Measurements from ENCODE around the gene DICER1.

DICER1 gene

DNA sequence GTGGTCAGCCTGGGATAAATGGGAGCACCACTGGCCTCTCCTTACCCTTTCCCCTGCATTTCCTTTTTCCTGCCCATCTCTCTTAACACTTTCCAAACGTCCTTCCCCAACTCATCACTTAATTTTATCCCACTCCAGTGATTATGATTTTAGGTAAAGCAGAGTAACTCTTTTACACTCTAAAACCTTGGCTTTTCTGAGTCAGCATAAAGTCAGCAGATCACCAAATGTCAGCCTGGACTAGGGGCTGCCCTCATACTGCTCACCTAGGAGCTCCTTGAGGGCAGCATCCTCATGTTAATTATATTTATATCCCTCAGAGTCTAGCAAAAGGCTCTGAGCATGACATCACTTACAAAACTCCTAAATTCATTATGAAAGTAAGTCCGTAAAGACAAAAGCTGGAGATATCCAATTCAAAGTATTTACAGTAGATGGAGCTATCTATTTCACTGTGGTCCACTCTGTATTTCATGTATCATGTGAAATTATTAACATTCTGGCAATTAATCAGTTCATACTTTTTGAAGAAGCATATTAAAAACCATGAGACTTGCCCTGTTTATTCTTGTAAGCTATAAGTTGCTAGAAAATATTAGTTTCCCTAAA, 17.0 kb upstream of the DICER1 start:
- TF ChIP-seq CTCF (conservative IDR thresholded peaks at IDR 0.05), result peak; percentile 76

GRCh38 chr14:95173518-95173917, 16.2 kb upstream of the DICER1 start:
- H3K27ac ChIP-seq, result no peak overlapping the region
- TF ChIP-seq CTCF (conservative IDR thresholded peaks at IDR 0.05), result no peak

More for the DNA sequence above, 17.0 kb upstream of the DICER1 start:
- H3K27ac ChIP-seq, result no peak overlapping the region

- no peak overlapping the region for H3K27ac ChIP-seq
- no peak for TF ChIP-seq CTCF (conservative IDR thresholded peaks at IDR 0.05)
Measured at GRCh38 chr14:95167177-95167576, 9.8 kb upstream of the DICER1 start.

DNA sequence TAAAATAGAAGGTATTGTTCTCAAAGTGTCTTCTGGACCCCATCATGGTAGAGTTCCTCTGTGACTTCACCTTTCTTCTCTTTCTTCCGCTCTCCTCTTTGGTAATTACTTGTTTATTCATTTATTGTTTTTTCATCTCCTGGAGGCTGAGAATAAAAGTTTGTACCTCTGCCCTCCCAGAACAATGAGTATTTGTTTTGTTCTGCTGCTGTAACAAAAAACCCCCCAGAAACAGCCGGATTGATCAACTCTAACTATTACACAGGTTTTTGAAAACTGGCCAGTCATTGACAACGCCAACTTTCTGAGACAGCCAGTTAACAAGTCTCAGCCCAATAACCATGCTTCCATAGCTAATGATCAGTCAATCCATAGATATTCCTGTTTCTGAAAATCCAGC, 8.2 kb upstream of the DICER1 start:
- TF ChIP-seq CTCF (conservative IDR thresholded peaks at IDR 0.05), result no peak
- no peak overlapping the region for H3K27ac ChIP-seq

GRCh38 chr14:95164506-95164905, 7.2 kb upstream of the DICER1 start:
- H3K27ac ChIP-seq, result no peak overlapping the region
- TF ChIP-seq CTCF (conservative IDR thresholded peaks at IDR 0.05), result no peak

DNA sequence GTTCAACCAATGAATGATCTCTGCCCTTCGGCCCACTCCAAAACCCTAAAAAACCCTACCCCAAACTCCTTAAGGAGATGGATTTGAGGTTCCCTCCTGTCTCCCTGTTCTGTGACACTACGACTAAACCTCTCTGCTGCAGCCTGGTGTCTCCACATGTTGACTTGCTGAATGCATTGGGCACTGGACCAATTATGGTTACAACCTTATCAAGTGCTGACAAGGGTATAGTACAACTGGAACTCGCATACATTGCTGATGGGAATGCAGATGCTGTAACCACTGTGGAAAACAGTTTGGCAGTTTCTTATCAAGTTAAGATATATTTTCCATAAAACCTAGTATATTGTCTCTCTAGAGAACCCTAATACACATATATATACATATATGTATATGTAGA, 6.3 kb upstream of the DICER1 start:
- H3K27ac ChIP-seq, result no peak overlapping the region
- TF ChIP-seq CTCF (conservative IDR thresholded peaks at IDR 0.05), result no peak

DNA sequence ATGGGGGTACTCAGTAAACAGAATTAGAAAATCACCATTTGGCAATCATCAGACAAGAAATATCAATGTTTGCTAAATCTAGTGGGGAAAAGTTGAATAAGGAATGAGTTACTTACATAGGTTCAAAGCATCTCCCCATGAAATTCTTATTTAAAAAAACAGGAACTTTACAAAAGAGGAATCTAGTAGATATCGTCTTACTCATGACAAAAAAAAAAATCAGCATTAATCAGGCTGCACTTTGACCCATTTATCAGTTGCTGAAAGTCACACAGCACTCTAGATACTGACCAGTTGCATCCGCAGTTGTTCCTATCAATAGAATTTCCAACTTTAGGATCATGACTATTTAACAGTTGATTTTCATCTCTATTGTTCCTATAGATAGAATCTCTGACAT, 5.8 kb upstream of the DICER1 start:
- H3K27ac ChIP-seq, result no peak overlapping the region
- no peak for TF ChIP-seq CTCF (conservative IDR thresholded peaks at IDR 0.05)

All from VCaP (cell line).